Right lobe of liver (tissue), 6 donors: ENCODE measurements around the gene RAP1GAP2. TPM values are rescaled to one million over a fixed set of nuclear protein-coding genes. Genes with fewer than 3 reads are reported as not detected.
A peak's percentile ranks its signal among the peaks of the same experiment; 100 is the strongest.

Source experiments
- ATAC-seq, 4 donors: fragments of 200-7000 bp; cut with Tn5 transposase; one replicate each; pipeline ENCODE4 v1.9.1; 2020; ENCODE audit warnings: mild to moderate bottlenecking in 4 of 4, moderate library complexity in 4 of 4
- DNase-seq, 3 donors: peaks; one replicate each; pipeline ENCODE4 v3.0.0-alpha.2; 2020
- H3K27ac ChIP-seq, 3 donors: fragments of 200-600 bp; one replicate each; pipeline ENCODE4 v1.8.0; 2022
- H3K27me3 ChIP-seq, 2 donors: fragments of 200-600 bp; one replicate each; pipeline ENCODE4 v1.8.0; 2022
- H3K36me3 ChIP-seq, 4 donors: fragments of 200-600 bp; sonication (generic) in 1 of 4; one replicate each; pipeline versions ENCODE4 v1.5.1 to v1.8.0; 2017 to 2022; ENCODE audit warnings: control low read depth in 1 of 4
- H3K4me1 ChIP-seq, 4 donors: fragments of 200-600 bp; sonication (generic) in 1 of 4; one replicate each; pipeline versions ENCODE4 v1.5.1 to v1.8.0; 2017 to 2022; ENCODE audit warnings: control low read depth in 1 of 4
- H3K4me3 ChIP-seq, 3 donors: fragments of 200-600 bp; one replicate each; pipeline ENCODE4 v1.8.0; 2022
- H3K9me3 ChIP-seq, 4 donors: fragments of 200-600 bp; sonication (generic) in 1 of 4; one replicate each; pipeline versions ENCODE4 v1.5.1 to v1.8.0; 2017 to 2022; ENCODE audit warnings: control low read depth in 1 of 4
- CTCF ChIP-seq, 4 donors: fragments of 200-600 bp in 3 of 4; fragments of 450-650 bp in 1 of 4; IDR thresholded peaks; one replicate each; pipeline versions ENCODE4 v1.5.1 to v1.8.0; 2016 to 2022; ENCODE audit warnings: antibody characterized with exemption in 4 of 4, mild to moderate bottlenecking in 2 of 4
- POLR2A ChIP-seq: fragments of 450-650 bp; IDR thresholded peaks from one replicate; pipeline ENCODE4 v1.6.1; 2017; ENCODE audit warnings: antibody characterized with exemption, mild to moderate bottlenecking
- WGBS: methylation state at CpG from one replicate; pipeline ENCODE4 v1.1.6; 2018; ENCODE audit warnings: low coverage, low lambda C conversion rate; ENCODE audit not compliant: insufficient coverage; ENCODE audit errors: missing lambda C conversion rate; 5-methylcytosine and 5-hydroxymethylcytosine counted together
- intact Hi-C, 2 donors: fragments of 100-400 bp; cut with DNase I; formaldehyde crosslinking; loops; one replicate each; pipeline versions ENCODE4 v1.11.2 to v1.14.1; 2022
- total RNA-seq, 6 experiments: library from RNA; depleted of rRNA in 2 of 6; stranded (reverse); fragments of >200 nt in 2 of 6; fragmentation: NEBNext Ultra II Directional in 3 of 6; extraction: Animal tissue kit (Norgen Biotek cat#: 25700) in 3 of 6; gene quantifications; one replicate each; pipeline versions ENCODE4 v1.1.0 to v1.2.4, GENCODE V29; 2016 to 2023
- donor health status: DM: no; HTN: yes; CAD: no.
- donor health status: DM: no; HTN: no; CAD: no.
- donor health status: DM: no; HTN: no; CAD: no.
- donor health status: DM: no; HTN: yes; CAD: no.
- donor health status: DM: no; HTN: yes; CAD: no.

Gene RAP1GAP2
- total RNA-seq, 6 experiments from 2014 or later = 1.0 to 3.8 (median 1.8) TPM

- no peaks in the 10 kb centered on the region for H3K4me1 ChIP-seq
Observed at GRCh38 chr17:2977157-2977556, 180.9 kb downstream of the RAP1GAP2 start.

GRCh38 chr17:2978116-2978515, 181.9 kb downstream of the RAP1GAP2 start:
- peak in 1 of 3 donors; percentile 4 for DNase-seq
- intact Hi-C loops = no loop called here
- ATAC-seq = no peak

More at GRCh38 chr17:2977157-2977556, 180.9 kb downstream of the RAP1GAP2 start:
- Histone ChIP-seq H3K27ac (no peak overlapping the region), H3K27me3 (no peaks in the 10 kb centered on the region), H3K36me3 (no peaks in the 10 kb centered on the region), H3K4me3 (no peak overlapping the region), H3K9me3 (no peaks in the 10 kb centered on the region)
- 84% methylated on average over 3 of the region's 3 CpGs for WGBS
- DNase-seq (peak in 1 of 3 donors; percentile 4), ATAC-seq (no peak)
- intact Hi-C loops = no loop called here
- no peak for TF ChIP-seq CTCF (IDR thresholded peaks at IDR 0.05)
- TF ChIP-seq POLR2A = no peak

GRCh38 chr17:2978991-2979390, 182.8 kb downstream of the RAP1GAP2 start:
- WGBS = 85% methylated on average over 2 of the region's 2 CpGs
- no peaks in the 10 kb centered on the region for H3K36me3 ChIP-seq
- no peak for TF ChIP-seq POLR2A
- TF ChIP-seq CTCF (IDR thresholded peaks at IDR 0.05) = no peak
- H3K27me3 ChIP-seq = no peaks in the 10 kb centered on the region
- DNase-seq (no peak), ATAC-seq (no peak)
- no peaks in the 10 kb centered on the region for H3K9me3 ChIP-seq
- intact Hi-C loops = no loop called here
- H3K4me1 ChIP-seq = no peaks in the 10 kb centered on the region
- no peak overlapping the region for H3K27ac ChIP-seq
- H3K4me3 ChIP-seq = no peak overlapping the region

More at GRCh38 chr17:2978116-2978515, 181.9 kb downstream of the RAP1GAP2 start:
- TF ChIP-seq CTCF (IDR thresholded peaks at IDR 0.05) (no peak), POLR2A (no peak)
- Histone ChIP-seq H3K27ac (no peak overlapping the region), H3K9me3 (no peaks in the 10 kb centered on the region), H3K36me3 (no peaks in the 10 kb centered on the region), H3K4me3 (no peak overlapping the region), H3K27me3 (no peaks in the 10 kb centered on the region), H3K4me1 (no peaks in the 10 kb centered on the region)
- WGBS = 70% methylated on average over 9 of the region's 9 CpGs

- no peak for ATAC-seq
- H3K9me3 ChIP-seq = no peaks in the 10 kb centered on the region
- no peaks in the 10 kb centered on the region for H3K4me1 ChIP-seq
- H3K36me3 ChIP-seq = no peaks in the 10 kb centered on the region
- peak in 1 of 3 donors; percentile 31 for DNase-seq
- no peak overlapping the region for H3K27ac ChIP-seq
- TF ChIP-seq POLR2A (no peak), CTCF (IDR thresholded peaks at IDR 0.05) (no peak)
- H3K4me3 ChIP-seq = no peak overlapping the region
- intact Hi-C loops = no loop called here
- 90% methylated on average over 12 of the region's 13 CpGs for WGBS
- no peaks in the 10 kb centered on the region for H3K27me3 ChIP-seq
Observed at GRCh38 chr17:2980211-2980903, 184.1 kb downstream of the RAP1GAP2 start.
